Hematopoietic multipotent progenitor cell (in vitro differentiated cells): Measurements from ENCODE around the gene VPS9D1. TPM values are rescaled to one million over a fixed set of nuclear protein-coding genes. Genes with fewer than 3 reads are reported as not detected.
"Not testable (repeated sequence)": the region's sequence is repeated elsewhere in the genome, so short reads cannot be mapped to it uniquely, and the experiment has no call there.

ENCODE experiments used
- DNase-seq, 3 donors: peaks; one replicate each; pipeline ENCODE4 v3.0.0-alpha.2; 2011 to 2015; ENCODE audit warnings: low read depth in 2 of 3, low spot score in 2 of 3
- total RNA-seq: library from RNA; depleted of rRNA; stranded (reverse); fragments of >200 nt; gene quantifications from one replicate; pipeline ENCODE4 v1.2.3, GENCODE V29; 2012

The VPS9D1 gene
- total RNA-seq, 1 donor, result 5.1 TPM

GRCh38 chr16:89669755-89670154, 50.9 kb downstream of the VPS9D1 start:
- no peak for DNase-seq

GRCh38 chr16:89668790-89669158, 51.9 kb downstream of the VPS9D1 start:
- DNase-seq, result no peak

- DNase-seq, result no peak
These were observed 53.1 kb downstream of the VPS9D1 start for GRCh38 chr16:89667633-89668032.

GRCh38 chr16:89667000-89667399, 53.7 kb downstream of the VPS9D1 start:
- not testable (repeated sequence) for DNase-seq

GRCh38 chr16:89664238-89664637, 56.5 kb downstream of the VPS9D1 start:
- not testable (repeated sequence) for DNase-seq

GRCh38 chr16:89661215-89661614, 59.5 kb downstream of the VPS9D1 start:
- no peak for DNase-seq

GRCh38 chr16:89660146-89660545, 60.6 kb downstream of the VPS9D1 start:
- DNase-seq, result no peak

GRCh38 chr16:89658221-89658879, 62.3 kb downstream of the VPS9D1 start:
- no peak for DNase-seq

GRCh38 chr16:89657442-89658220, 63.1 kb downstream of the VPS9D1 start, which contains the start of the genes CHMP1A and SPATA33:
Gene CHMP1A, minus strand, starts transcription at chr16:89657708. Its CDS starts 120 bp downstream, at chr16:89657588.
Gene SPATA33, plus strand, starts transcription at chr16:89657836. Its CDS starts 76 bp downstream, at chr16:89657912.
- peak; percentile 88 to 93 (median 89) for DNase-seq

Other genes with a start within 250 kb of the VPS9D1 start
- 80.8 TPM for gene ANKRD11, start 230.3 kb downstream of the VPS9D1 start, total RNA-seq
- gene SPG7, start 212.5 kb downstream of the VPS9D1 start, total RNA-seq, result 132 TPM
- gene RPL13, start 160.2 kb downstream of the VPS9D1 start, total RNA-seq, result 12,006 TPM
- gene CPNE7, start 145.1 kb downstream of the VPS9D1 start, total RNA-seq, result 0.81 TPM
- gene DPEP1, start 107.3 kb downstream of the VPS9D1 start, total RNA-seq, result under 0.01 TPM
- 126 TPM for gene CHMP1A, start 63.2 kb downstream of the VPS9D1 start, total RNA-seq
- gene SPATA33, start 63.1 kb downstream of the VPS9D1 start, total RNA-seq, result 2.7 TPM
- 39.6 TPM for gene CDK10, start 34.2 kb downstream of the VPS9D1 start, total RNA-seq
- gene SPATA2L, start 19.2 kb downstream of the VPS9D1 start, total RNA-seq, result 37.7 TPM
- gene ZNF276, start 639 bp upstream of the VPS9D1 start, total RNA-seq, result 71.4 TPM
- 43.1 TPM for gene FANCA, start 95.7 kb upstream of the VPS9D1 start, total RNA-seq
- 0.54 TPM for gene SPIRE2, start 107.6 kb upstream of the VPS9D1 start, total RNA-seq
- gene TCF25, start 152.7 kb upstream of the VPS9D1 start, total RNA-seq, result 195 TPM
- 15.9 TPM for gene MC1R, start 198.0 kb upstream of the VPS9D1 start, total RNA-seq
- 1.1 TPM for gene TUBB3, start 202.4 kb upstream of the VPS9D1 start, total RNA-seq
- gene DEF8, start 227.9 kb upstream of the VPS9D1 start, total RNA-seq, result 29.4 TPM